Measurements from ENCODE around the gene CCDC61.

Gene CCDC61

DNA sequence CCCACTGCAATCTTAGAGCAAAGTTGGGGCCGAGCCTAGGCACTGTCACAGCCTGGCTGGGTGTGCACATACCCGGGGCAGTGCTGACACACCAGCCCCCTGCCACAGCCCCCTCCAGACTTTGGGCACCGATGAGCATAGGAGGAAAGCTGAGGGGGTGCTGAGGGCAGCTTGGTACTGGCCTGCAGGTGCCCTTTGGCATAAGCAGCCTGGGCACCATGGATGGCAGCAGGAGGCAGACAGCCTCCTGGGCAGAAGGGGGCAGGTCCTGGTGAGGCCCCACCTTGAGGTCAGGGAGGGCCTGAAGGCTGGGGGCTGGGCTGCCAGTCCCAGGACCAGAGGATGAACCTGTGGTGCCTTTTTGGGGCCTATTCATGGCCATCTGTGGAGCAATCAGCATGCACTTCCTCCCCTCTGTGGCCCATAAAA lies 37.3 kb downstream of the CCDC61 start:
- ATAC-seq, result no peak

DNA sequence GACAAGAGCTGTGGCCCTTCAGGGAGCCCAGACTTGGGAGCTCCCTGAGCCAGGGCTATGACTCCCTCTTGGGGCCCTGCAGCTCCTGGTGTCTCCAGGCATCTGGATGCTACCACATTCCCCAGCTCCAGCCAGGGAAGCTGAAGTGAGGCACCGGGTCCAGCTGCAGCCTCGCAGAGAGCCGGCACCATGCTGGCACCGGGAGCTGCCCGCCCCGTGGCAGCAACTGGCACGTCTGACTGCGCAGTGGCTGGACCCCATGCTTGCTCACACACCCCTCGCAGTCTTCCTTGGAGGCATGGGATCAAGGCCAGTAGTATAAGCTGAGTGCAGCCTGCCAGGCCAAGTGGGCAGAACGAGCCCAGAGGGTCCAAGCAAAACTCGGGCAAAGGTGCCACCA lies 38.1 kb downstream of the CCDC61 start:
- TF ChIP-seq TOX (CRISPR knock-in tag; IDR thresholded peaks at IDR 0.05; ENCODE audit: borderline replicate concordance), result no peak
- TF ChIP-seq ZNF70 (CRISPR knock-in tag; IDR thresholded peaks at IDR 0.05), result no peak
- no peak for TF ChIP-seq RARB (CRISPR knock-in tag; IDR thresholded peaks at IDR 0.05)
- no peak for TF ChIP-seq GLIS3 (CRISPR knock-in tag; IDR thresholded peaks at IDR 0.05)
- TF ChIP-seq, protein P1, sequence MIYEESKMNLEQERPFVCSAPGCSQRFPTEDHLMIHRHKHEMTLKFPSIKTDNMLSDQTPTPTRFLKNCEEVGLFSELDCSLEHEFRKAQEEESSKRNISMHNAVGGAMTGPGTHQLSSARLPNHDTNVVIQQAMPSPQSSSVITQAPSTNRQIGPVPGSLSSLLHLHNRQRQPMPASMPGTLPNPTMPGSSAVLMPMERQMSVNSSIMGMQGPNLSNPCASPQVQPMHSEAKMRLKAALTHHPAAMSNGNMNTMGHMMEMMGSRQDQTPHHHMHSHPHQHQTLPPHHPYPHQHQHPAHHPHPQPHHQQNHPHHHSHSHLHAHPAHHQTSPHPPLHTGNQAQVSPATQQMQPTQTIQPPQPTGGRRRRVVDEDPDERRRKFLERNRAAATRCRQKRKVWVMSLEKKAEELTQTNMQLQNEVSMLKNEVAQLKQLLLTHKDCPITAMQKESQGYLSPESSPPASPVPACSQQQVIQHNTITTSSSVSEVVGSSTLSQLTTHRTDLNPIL (CRISPR knock-in tag; IDR thresholded peaks at IDR 0.05; ENCODE audit: low read depth), result no peak
- TF ChIP-seq, protein P2, sequence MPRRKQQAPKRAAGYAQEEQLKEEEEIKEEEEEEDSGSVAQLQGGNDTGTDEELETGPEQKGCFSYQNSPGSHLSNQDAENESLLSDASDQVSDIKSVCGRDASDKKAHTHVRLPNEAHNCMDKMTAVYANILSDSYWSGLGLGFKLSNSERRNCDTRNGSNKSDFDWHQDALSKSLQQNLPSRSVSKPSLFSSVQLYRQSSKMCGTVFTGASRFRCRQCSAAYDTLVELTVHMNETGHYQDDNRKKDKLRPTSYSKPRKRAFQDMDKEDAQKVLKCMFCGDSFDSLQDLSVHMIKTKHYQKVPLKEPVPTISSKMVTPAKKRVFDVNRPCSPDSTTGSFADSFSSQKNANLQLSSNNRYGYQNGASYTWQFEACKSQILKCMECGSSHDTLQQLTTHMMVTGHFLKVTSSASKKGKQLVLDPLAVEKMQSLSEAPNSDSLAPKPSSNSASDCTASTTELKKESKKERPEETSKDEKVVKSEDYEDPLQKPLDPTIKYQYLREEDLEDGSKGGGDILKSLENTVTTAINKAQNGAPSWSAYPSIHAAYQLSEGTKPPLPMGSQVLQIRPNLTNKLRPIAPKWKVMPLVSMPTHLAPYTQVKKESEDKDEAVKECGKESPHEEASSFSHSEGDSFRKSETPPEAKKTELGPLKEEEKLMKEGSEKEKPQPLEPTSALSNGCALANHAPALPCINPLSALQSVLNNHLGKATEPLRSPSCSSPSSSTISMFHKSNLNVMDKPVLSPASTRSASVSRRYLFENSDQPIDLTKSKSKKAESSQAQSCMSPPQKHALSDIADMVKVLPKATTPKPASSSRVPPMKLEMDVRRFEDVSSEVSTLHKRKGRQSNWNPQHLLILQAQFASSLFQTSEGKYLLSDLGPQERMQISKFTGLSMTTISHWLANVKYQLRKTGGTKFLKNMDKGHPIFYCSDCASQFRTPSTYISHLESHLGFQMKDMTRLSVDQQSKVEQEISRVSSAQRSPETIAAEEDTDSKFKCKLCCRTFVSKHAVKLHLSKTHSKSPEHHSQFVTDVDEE (CRISPR knock-in tag; IDR thresholded peaks at IDR 0.05), result no peak
- no peak for TF ChIP-seq BACH2 (CRISPR knock-in tag; IDR thresholded peaks at IDR 0.05; ENCODE audit: borderline replicate concordance)
- TF ChIP-seq ISL1 (CRISPR knock-in tag; IDR thresholded peaks at IDR 0.05), result no peak
- TF ChIP-seq ZFP3 (CRISPR knock-in tag; IDR thresholded peaks at IDR 0.05), result no peak
- TF ChIP-seq OSR1 (CRISPR knock-in tag; IDR thresholded peaks at IDR 0.05), result no peak
- TF ChIP-seq SNAI2 (CRISPR knock-in tag; IDR thresholded peaks at IDR 0.05), result no peak
- no peak for TF ChIP-seq PPARA (CRISPR knock-in tag; IDR thresholded peaks at IDR 0.05; ENCODE audit: borderline replicate concordance)
- TF ChIP-seq ARNTL (CRISPR knock-in tag; IDR thresholded peaks at IDR 0.05; ENCODE audit: borderline replicate concordance, low read depth), result no peak
- TF ChIP-seq ZNF565 (CRISPR knock-in tag; conservative IDR thresholded peaks at IDR 0.05; ENCODE audit: low read depth), result no peak
- no peak for TF ChIP-seq ZC3H10 (CRISPR knock-in tag; IDR thresholded peaks at IDR 0.05)
- TF ChIP-seq ZNF8 (CRISPR knock-in tag; IDR thresholded peaks at IDR 0.05), result no peak
- ATAC-seq, result no peak

More for the DNA sequence above, 37.3 kb downstream of the CCDC61 start:
- TF ChIP-seq OSR1 (CRISPR knock-in tag; IDR thresholded peaks at IDR 0.05) (no peak), ZNF8 (CRISPR knock-in tag; IDR thresholded peaks at IDR 0.05) (no peak), TCF4 (CRISPR knock-in tag; IDR thresholded peaks at IDR 0.05; ENCODE audit: borderline replicate concordance) (no peak), ISL1 (CRISPR knock-in tag; IDR thresholded peaks at IDR 0.05) (no peak)
- TF ChIP-seq, protein P2 (CRISPR knock-in tag; IDR thresholded peaks at IDR 0.05), result no peak
- TF ChIP-seq, protein P3, sequence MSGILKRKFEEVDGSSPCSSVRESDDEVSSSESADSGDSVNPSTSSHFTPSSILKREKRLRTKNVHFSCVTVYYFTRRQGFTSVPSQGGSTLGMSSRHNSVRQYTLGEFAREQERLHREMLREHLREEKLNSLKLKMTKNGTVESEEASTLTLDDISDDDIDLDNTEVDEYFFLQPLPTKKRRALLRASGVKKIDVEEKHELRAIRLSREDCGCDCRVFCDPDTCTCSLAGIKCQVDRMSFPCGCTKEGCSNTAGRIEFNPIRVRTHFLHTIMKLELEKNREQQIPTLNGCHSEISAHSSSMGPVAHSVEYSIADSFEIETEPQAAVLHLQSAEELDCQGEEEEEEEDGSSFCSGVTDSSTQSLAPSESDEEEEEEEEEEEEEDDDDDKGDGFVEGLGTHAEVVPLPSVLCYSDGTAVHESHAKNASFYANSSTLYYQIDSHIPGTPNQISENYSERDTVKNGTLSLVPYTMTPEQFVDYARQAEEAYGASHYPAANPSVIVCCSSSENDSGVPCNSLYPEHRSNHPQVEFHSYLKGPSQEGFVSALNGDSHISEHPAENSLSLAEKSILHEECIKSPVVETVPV (CRISPR knock-in tag; IDR thresholded peaks at IDR 0.05), result no peak

DNA sequence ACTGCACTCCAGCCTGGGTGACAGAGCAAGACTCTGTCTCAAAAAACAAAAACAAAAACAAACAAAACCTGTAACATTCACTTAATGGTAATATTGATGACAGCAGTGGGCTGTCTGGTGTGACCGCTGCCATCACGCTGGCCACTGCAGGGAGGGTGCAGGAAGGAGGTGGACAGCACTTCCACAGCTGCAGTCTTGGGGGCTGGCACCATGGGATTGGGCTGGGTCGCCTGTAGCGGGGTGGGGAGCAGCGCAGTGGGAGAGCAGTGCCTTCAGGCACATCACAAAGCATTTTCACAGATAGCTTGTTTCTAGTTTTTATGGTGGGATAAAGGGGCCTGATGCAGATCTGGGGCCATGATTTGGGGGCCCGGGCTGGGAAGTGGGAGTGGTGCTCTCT lies 40.3 kb downstream of the CCDC61 start:
- ATAC-seq, result no peak
- no peak for TF ChIP-seq ESRRG (CRISPR knock-in tag; IDR thresholded peaks at IDR 0.05)
- TF ChIP-seq ZNF565 (CRISPR knock-in tag; conservative IDR thresholded peaks at IDR 0.05; ENCODE audit: low read depth), result no peak
- no peak for TF ChIP-seq ARNTL (CRISPR knock-in tag; IDR thresholded peaks at IDR 0.05; ENCODE audit: borderline replicate concordance, low read depth)

DNA sequence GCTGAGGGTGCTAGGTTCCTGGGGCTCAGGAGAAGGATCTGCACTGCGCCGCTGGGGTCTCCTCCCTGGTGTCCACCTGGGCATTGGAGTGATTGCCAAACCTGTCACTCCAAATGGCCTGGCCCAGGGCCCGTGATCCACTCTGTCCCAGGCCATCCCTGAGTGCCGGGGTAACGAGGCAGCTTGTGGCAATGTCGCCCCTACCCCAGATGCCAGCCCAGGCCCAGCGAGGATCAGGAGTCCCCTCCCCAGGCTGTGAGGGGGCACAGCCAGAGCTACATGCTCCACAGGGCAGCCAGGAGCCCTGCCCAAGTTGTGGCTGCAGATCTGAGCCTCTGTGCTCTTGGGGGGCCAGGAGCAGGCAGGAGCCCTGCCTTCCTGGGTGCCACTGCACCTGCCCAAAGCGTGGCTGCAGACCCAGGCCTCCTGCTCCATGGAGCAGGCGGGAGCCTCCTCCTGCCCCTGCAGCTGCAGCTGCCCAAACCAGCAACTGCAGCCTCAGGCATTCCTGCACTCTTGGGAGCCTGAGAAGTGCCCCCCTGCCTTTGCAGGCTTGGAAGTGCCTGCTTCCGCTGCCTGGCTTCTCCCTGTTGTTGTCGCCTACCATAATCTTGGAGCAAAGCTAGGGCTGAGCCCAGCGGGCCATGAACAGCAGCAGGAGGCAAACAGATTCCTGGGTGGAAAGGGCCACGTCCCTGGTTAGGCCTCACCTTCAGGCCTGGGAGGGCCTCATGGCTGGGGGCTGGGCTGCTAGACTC lies 40.9 kb downstream of the CCDC61 start:
- no peak for ATAC-seq
- no peak for TF ChIP-seq ZNF565 (CRISPR knock-in tag; conservative IDR thresholded peaks at IDR 0.05; ENCODE audit: low read depth)
- TF ChIP-seq ARNTL (CRISPR knock-in tag; IDR thresholded peaks at IDR 0.05; ENCODE audit: borderline replicate concordance, low read depth), result no peak
- TF ChIP-seq, protein P4, sequence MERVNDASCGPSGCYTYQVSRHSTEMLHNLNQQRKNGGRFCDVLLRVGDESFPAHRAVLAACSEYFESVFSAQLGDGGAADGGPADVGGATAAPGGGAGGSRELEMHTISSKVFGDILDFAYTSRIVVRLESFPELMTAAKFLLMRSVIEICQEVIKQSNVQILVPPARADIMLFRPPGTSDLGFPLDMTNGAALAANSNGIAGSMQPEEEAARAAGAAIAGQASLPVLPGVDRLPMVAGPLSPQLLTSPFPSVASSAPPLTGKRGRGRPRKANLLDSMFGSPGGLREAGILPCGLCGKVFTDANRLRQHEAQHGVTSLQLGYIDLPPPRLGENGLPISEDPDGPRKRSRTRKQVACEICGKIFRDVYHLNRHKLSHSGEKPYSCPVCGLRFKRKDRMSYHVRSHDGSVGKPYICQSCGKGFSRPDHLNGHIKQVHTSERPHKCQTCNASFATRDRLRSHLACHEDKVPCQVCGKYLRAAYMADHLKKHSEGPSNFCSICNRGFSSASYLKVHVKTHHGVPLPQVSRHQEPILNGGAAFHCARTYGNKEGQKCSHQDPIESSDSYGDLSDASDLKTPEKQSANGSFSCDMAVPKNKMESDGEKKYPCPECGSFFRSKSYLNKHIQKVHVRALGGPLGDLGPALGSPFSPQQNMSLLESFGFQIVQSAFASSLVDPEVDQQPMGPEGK (CRISPR knock-in tag; IDR thresholded peaks at IDR 0.05; ENCODE audit: borderline replicate concordance), result no peak
- TF ChIP-seq, protein P1 (CRISPR knock-in tag; IDR thresholded peaks at IDR 0.05; ENCODE audit: low read depth), result no peak
- TF ChIP-seq BACH2 (CRISPR knock-in tag; IDR thresholded peaks at IDR 0.05; ENCODE audit: borderline replicate concordance), result no peak
- TF ChIP-seq ISL1 (CRISPR knock-in tag; IDR thresholded peaks at IDR 0.05), result no peak
- TF ChIP-seq SNAI2 (CRISPR knock-in tag; IDR thresholded peaks at IDR 0.05), result no peak
- no peak for TF ChIP-seq ZC3H10 (CRISPR knock-in tag; IDR thresholded peaks at IDR 0.05)
- no peak for TF ChIP-seq RARB (CRISPR knock-in tag; IDR thresholded peaks at IDR 0.05)
- TF ChIP-seq OSR1 (CRISPR knock-in tag; IDR thresholded peaks at IDR 0.05), result no peak
